H4 (cell line): ENCODE data around the gene GJC2. TPM values are rescaled to one million over a fixed set of nuclear protein-coding genes. Genes with fewer than 3 reads are reported as not detected.

ENCODE experiments used
- DNase-seq: peaks from one replicate; pipeline ENCODE4 v3.0.0-alpha.2; 2015; ENCODE audit warnings: low spot score
- total RNA-seq: library from RNA; depleted of rRNA; stranded (reverse); fragments of >200 nt; shearing (Covaris generic); gene quantifications from 2 replicates; pipeline ENCODE4 v1.2.3, GENCODE V29; 2014

The GJC2 gene
- total RNA-seq, 1 experiment from 2014 or later, result 0.06 TPM

- DNase-seq, result no peak
Observed at GRCh38 chr1:228144993-228145343, 4.8 kb upstream of the GJC2 start.

GRCh38 chr1:228145463-228146416 lies 4.0 kb upstream of the GJC2 start:
- no peak for DNase-seq

- DNase-seq, result no peak
Observed at GRCh38 chr1:228146417-228147150, 3.1 kb upstream of the GJC2 start.

- no peak for DNase-seq
Observed at GRCh38 chr1:228147151-228147693, 2.5 kb upstream of the GJC2 start.

GRCh38 chr1:228147768-228148167 lies 2.0 kb upstream of the GJC2 start:
- DNase-seq, result no peak

- no peak for DNase-seq
Observed at GRCh38 chr1:228148196-228148861, 1.4 kb upstream of the GJC2 start.

- no peak for DNase-seq
Observed at GRCh38 chr1:228148935-228149405, 760 bp upstream of the GJC2 start.

- no peak for DNase-seq
Observed at GRCh38 chr1:228150120-228150460, 360 bp downstream of the GJC2 start.

- no peak for DNase-seq
Observed at GRCh38 chr1:228150461-228151179, 890 bp downstream of the GJC2 start.

- DNase-seq, result no peak
Observed at GRCh38 chr1:228151180-228151925, 1.6 kb downstream of the GJC2 start.

- no peak for DNase-seq
Observed at GRCh38 chr1:228152097-228152917, 2.6 kb downstream of the GJC2 start.

- no peak for DNase-seq
Observed at GRCh38 chr1:228152918-228153258, 3.2 kb downstream of the GJC2 start.

GRCh38 chr1:228154021-228154669 lies 4.4 kb downstream of the GJC2 start:
- DNase-seq, result no peak

GRCh38 chr1:228154670-228155571 lies 5.2 kb downstream of the GJC2 start:
- no peak for DNase-seq

- no peak for DNase-seq
Observed at GRCh38 chr1:228155596-228156514, 6.1 kb downstream of the GJC2 start.

- no peak for DNase-seq
Observed at GRCh38 chr1:228156515-228156881, 6.8 kb downstream of the GJC2 start.
